Endothelial cell of umbilical vein (primary cell): ENCODE data around the gene MAP3K13. TPM values are rescaled to one million over a fixed set of nuclear protein-coding genes. Genes with fewer than 3 reads are reported as not detected.

Experiments
- BruUV-seq: library from RNA; stranded (reverse); fragments of 400-500 nt; replicated peaks from 2 replicates; lab custom pipeline; 2021; lab: Mats Ljungman, UMichigan
- CTCF ChIA-PET: fragments of 300-600, 350-600 bp; sonication (Branson Sonifier 250); formaldehyde crosslinking; loops from one replicate; lab custom pipeline; 2021; ENCODE audit warnings: antibody characterized with exemption, inconsistent platforms; lab: Charles Lee
- POLR2A ChIA-PET: fragments of 300-600, 350-600 bp; sonication (Branson Sonifier 250); formaldehyde crosslinking; loops from one replicate; lab custom pipeline; 2021; ENCODE audit warnings: antibody characterized with exemption, inconsistent platforms; lab: Charles Lee
- DNase-seq: peaks from one replicate; pipeline ENCODE4 v3.0.0-alpha.2; 2011; ENCODE audit warnings: low read depth, low spot score
- FAIRE-seq: peaks from 2 replicates; lab custom pipeline; 2011; peaks lifted over from hg19 to GRCh38; lab: Jason Lieb, UNC
- H2AFZ ChIP-seq: 2 replicates; pipeline ENCODE4 v1.6.0; 2012; ENCODE audit warnings: low read depth, low read length, control low read depth, inconsistent platforms
- H3K27ac ChIP-seq: 2 replicates; pipeline ENCODE4 v1.5.1; 2011; ENCODE audit warnings: low read depth, mild to moderate bottlenecking, control low read depth, low read length, moderate library complexity; ENCODE audit not compliant: insufficient read depth
- H3K27me3 ChIP-seq, 2 experiments: 2 replicates each; pipeline versions ENCODE4 v1.6.0 to v1.6.1; 2011; ENCODE audit warnings: low read length in 2 of 2, mixed read lengths in 1 of 2; ENCODE audit not compliant: control insufficient read depth in 2 of 2, insufficient read depth in 2 of 2
- H3K36me3 ChIP-seq, 2 experiments: 2 replicates in 1 of 2; 3 replicates in 1 of 2; pipeline ENCODE4 v1.5.1; 2011; ENCODE audit warnings: low read length in 2 of 2, mild to moderate bottlenecking in 1 of 2, moderate library complexity in 1 of 2; ENCODE audit not compliant: control insufficient read depth in 2 of 2, insufficient read depth in 2 of 2; ENCODE audit errors: extremely low read depth in 1 of 2
- H3K4me1 ChIP-seq: 3 replicates; pipeline ENCODE4 v1.5.1; 2011; ENCODE audit warnings: mild to moderate bottlenecking, low read length; ENCODE audit not compliant: control insufficient read depth, insufficient read depth; ENCODE audit errors: extremely low read depth
- H3K4me2 ChIP-seq: 2 replicates; pipeline ENCODE4 v1.6.1; 2011; ENCODE audit warnings: low read length, control low read depth, mixed read lengths; ENCODE audit not compliant: insufficient read depth
- H3K4me3 ChIP-seq, 3 experiments: fragments of 200-600 bp in 1 of 3; sonication (generic), shearing (Covaris generic) in 1 of 3; replicated peaks in 1 of 3; 2 replicates each; pipeline ENCODE4 v1.5.1; 2011 to 2016; ENCODE audit warnings: control low read depth in 3 of 3, low read length in 3 of 3, mild to moderate bottlenecking in 2 of 3, inconsistent platforms in 1 of 3, low read depth in 1 of 3, moderate library complexity in 1 of 3; ENCODE audit not compliant: insufficient read depth in 1 of 3
- H3K79me2 ChIP-seq: 2 replicates; pipeline ENCODE4 v1.6.0; 2012; ENCODE audit warnings: low read length, inconsistent platforms; ENCODE audit not compliant: control insufficient read depth, insufficient read depth
- H3K9ac ChIP-seq: replicated peaks from 2 replicates; pipeline ENCODE3; 2011; ENCODE audit warnings: low read length, control low read depth; ENCODE audit not compliant: insufficient read depth; ENCODE audit errors: extremely low read depth
- H3K9me1 ChIP-seq: replicated peaks from 3 replicates; pipeline ENCODE4 v1.6.0; 2011; ENCODE audit warnings: mild to moderate bottlenecking, low read length; ENCODE audit not compliant: control insufficient read depth, insufficient read depth; ENCODE audit errors: extremely low read depth
- H3K9me3 ChIP-seq: replicated peaks from 2 replicates; pipeline ENCODE4 v1.5.1; 2012; ENCODE audit warnings: low read length, inconsistent platforms; ENCODE audit not compliant: control insufficient read depth, insufficient read depth
- H4K20me1 ChIP-seq: replicated peaks from 2 replicates; pipeline ENCODE3; 2011; ENCODE audit warnings: mild to moderate bottlenecking, low read length; ENCODE audit not compliant: control insufficient read depth, insufficient read depth; ENCODE audit errors: extremely low read depth
- EZH2 ChIP-seq: IDR thresholded peaks from 2 replicates; pipeline ENCODE4 v1.6.1; 2012; ENCODE audit warnings: borderline replicate concordance, low read depth, mild to moderate bottlenecking, moderate library complexity, low read length, inconsistent platforms; ENCODE audit not compliant: severe bottlenecking
- FOS ChIP-seq: IDR thresholded peaks from 2 replicates; pipeline ENCODE4 v1.6.1; 2011; ENCODE audit warnings: mild to moderate bottlenecking, low read length, moderate library complexity, borderline replicate concordance; ENCODE audit not compliant: insufficient read depth
- GATA2 ChIP-seq: IDR thresholded peaks from 2 replicates; pipeline ENCODE4 v1.7.0; 2011; ENCODE audit warnings: low read depth, mild to moderate bottlenecking, moderate library complexity, mixed read lengths, low read length; ENCODE audit not compliant: insufficient read length, insufficient read depth
- JUN ChIP-seq: IDR thresholded peaks from 2 replicates; pipeline ENCODE4 v1.6.1; 2011; ENCODE audit warnings: borderline replicate concordance, low read depth; ENCODE audit not compliant: insufficient read length, insufficient read depth
- MYC ChIP-seq: IDR thresholded peaks from one replicate; pipeline ENCODE4 v1.6.1; 2011; ENCODE audit warnings: mild to moderate bottlenecking, low read depth, low read length
- POLR2A ChIP-seq: IDR thresholded peaks from 2 replicates; pipeline ENCODE4 v1.6.1; 2012; ENCODE audit warnings: low read depth, mild to moderate bottlenecking, control low read depth, low read length
- POLR2AphosphoS5 ChIP-seq: IDR thresholded peaks from 2 replicates; pipeline ENCODE4 v1.6.1; 2012; ENCODE audit warnings: low read depth, mild to moderate bottlenecking, control low read depth, low read length, moderate library complexity; ENCODE audit not compliant: insufficient read depth
- dilution Hi-C: fragments of 300-500 bp; cut with MboI; formaldehyde crosslinking; loops from one replicate; pipeline ENCODE4 v1.15.0; 2019; ENCODE audit warnings: low sequenced_read_pairs; ENCODE audit not compliant: extremely low pct_ligation_motif_present
- intact Hi-C: fragments of 100-400 bp; cut with micrococcal nuclease; formaldehyde crosslinking; loops from one replicate; pipeline ENCODE4 v1.10.0; 2022
- polyA plus RNA-seq, 4 experiments: library from polyadenylated mRNA; depleted of rRNA in 3 of 4; stranded (reverse) in 3 of 4; unstranded in 1 of 4; fragments of >200 nt; gene quantifications; 2 replicates each; pipeline versions ENCODE4 v1.2.1 to v1.2.3, GENCODE V29; 2011 to 2012; ENCODE audit warnings: missing spikeins in 1 of 4
- total RNA-seq: library from RNA; stranded (reverse); gene quantifications from 2 replicates; pipeline ENCODE4 v1.2.3, GENCODE V29; 2021
- TF ChIP-seq, protein P1 (sequence below): IDR thresholded peaks from 2 replicates; pipeline ENCODE4 v1.6.1; 2011; ENCODE audit not compliant: insufficient read depth, insufficient read length
- TF ChIP-seq, protein P2 (sequence below), 2 donors: IDR thresholded peaks; 1 replicate in 1 of 2; 2 replicates in 1 of 2; pipeline ENCODE4 v1.5.1; 2011; ENCODE audit warnings: low read length in 2 of 2, mild to moderate bottlenecking in 2 of 2, moderate library complexity in 2 of 2, control low read depth in 1 of 2, inconsistent platforms in 1 of 2, low read depth in 1 of 2; ENCODE audit not compliant: insufficient read depth in 1 of 2; ENCODE audit errors: extremely low read depth in 1 of 2

The MAP3K13 gene
- total and polyA plus RNA-seq, 2 donors (not counting 3 experiments of a cell fraction or from before 2014, with no cell fraction given), result 6.2 to 15.4 TPM

DNA sequence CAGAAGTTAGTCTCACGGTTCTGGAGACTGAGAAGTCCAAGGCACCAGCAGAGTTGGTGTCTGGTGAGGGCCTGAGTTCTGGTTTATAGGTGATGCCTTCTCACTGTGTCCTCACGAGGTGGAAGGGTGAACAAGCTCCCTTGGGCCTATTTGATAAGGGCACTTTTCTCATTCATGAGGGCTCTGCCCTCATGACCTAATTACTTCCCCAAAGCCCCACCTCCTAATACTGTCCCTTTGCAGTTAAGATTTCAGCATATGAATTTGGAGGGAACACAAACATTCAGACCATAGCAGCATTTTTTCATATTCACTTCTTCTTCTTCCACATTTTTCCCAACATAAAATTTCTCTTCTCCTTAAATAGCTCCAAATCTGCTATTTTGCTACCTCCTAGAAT, 94.4 kb downstream of the MAP3K13 start:
- intact Hi-C loops, result no loop called here
- Histone ChIP-seq H3K27me3 (no peaks in the 10 kb centered on the region), H3K4me3 (no peak overlapping the region), H3K9me3 (no peaks in the 10 kb centered on the region), H3K4me1 (no peaks in the 10 kb centered on the region), H3K79me2 (no peaks in the 10 kb centered on the region), H3K9me1 (no peaks in the 10 kb centered on the region), H4K20me1 (no peaks in the 10 kb centered on the region), H3K9ac (no peak overlapping the region), H3K4me2 (no peak overlapping the region), H2AFZ (no peak overlapping the region), H3K27ac (no peak overlapping the region), H3K36me3 (no peaks in the 10 kb centered on the region)
- CTCF ChIA-PET, result interaction anchor here (0.9 to 1.8 kb wide), 3 partner anchors 11 to 118 kb away, joined by 4 to 10 read pairs (median 5); no protein-coding TSS in a partner anchor
- POLR2A ChIA-PET, result no interaction called here
- FAIRE-seq (no peak), DNase-seq (no peak)
- dilution Hi-C loops, result no loop called here
- no TSS peak for BruUV-seq
- TF ChIP-seq JUN (no peak), GATA2 (no peak), FOS (no peak), MYC (no peak), POLR2A (no peak), POLR2AphosphoS5 (no peak), EZH2 (no peak)
- TF ChIP-seq, protein P1, sequence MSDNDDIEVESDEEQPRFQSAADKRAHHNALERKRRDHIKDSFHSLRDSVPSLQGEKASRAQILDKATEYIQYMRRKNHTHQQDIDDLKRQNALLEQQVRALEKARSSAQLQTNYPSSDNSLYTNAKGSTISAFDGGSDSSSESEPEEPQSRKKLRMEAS, result no peak
- TF ChIP-seq, protein P2, sequence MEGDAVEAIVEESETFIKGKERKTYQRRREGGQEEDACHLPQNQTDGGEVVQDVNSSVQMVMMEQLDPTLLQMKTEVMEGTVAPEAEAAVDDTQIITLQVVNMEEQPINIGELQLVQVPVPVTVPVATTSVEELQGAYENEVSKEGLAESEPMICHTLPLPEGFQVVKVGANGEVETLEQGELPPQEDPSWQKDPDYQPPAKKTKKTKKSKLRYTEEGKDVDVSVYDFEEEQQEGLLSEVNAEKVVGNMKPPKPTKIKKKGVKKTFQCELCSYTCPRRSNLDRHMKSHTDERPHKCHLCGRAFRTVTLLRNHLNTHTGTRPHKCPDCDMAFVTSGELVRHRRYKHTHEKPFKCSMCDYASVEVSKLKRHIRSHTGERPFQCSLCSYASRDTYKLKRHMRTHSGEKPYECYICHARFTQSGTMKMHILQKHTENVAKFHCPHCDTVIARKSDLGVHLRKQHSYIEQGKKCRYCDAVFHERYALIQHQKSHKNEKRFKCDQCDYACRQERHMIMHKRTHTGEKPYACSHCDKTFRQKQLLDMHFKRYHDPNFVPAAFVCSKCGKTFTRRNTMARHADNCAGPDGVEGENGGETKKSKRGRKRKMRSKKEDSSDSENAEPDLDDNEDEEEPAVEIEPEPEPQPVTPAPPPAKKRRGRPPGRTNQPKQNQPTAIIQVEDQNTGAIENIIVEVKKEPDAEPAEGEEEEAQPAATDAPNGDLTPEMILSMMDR (IDR thresholded peaks at IDR 0.05; ENCODE audit: extremely low read depth in 1 of 2, insufficient read depth in 1 of 2, low read depth in 1 of 2, low read length in 2 of 2), result no peak
